ENCODE measurements around the gene MYCBP2.
A peak's percentile ranks its signal among the peaks of the same experiment; 100 is the strongest.

Gene MYCBP2

GRCh38 chr13:77061362-77061761, 265.5 kb downstream of the MYCBP2 start:
- DNase-seq (ENCODE audit: low read depth) = no peak
- H3K4me3 ChIP-seq (ENCODE audit: low read length) = no peak overlapping the region
- TF ChIP-seq, protein P1, sequence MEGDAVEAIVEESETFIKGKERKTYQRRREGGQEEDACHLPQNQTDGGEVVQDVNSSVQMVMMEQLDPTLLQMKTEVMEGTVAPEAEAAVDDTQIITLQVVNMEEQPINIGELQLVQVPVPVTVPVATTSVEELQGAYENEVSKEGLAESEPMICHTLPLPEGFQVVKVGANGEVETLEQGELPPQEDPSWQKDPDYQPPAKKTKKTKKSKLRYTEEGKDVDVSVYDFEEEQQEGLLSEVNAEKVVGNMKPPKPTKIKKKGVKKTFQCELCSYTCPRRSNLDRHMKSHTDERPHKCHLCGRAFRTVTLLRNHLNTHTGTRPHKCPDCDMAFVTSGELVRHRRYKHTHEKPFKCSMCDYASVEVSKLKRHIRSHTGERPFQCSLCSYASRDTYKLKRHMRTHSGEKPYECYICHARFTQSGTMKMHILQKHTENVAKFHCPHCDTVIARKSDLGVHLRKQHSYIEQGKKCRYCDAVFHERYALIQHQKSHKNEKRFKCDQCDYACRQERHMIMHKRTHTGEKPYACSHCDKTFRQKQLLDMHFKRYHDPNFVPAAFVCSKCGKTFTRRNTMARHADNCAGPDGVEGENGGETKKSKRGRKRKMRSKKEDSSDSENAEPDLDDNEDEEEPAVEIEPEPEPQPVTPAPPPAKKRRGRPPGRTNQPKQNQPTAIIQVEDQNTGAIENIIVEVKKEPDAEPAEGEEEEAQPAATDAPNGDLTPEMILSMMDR (conservative IDR thresholded peaks at IDR 0.05; ENCODE audit: low read depth, low read length) = no peak

DNA sequence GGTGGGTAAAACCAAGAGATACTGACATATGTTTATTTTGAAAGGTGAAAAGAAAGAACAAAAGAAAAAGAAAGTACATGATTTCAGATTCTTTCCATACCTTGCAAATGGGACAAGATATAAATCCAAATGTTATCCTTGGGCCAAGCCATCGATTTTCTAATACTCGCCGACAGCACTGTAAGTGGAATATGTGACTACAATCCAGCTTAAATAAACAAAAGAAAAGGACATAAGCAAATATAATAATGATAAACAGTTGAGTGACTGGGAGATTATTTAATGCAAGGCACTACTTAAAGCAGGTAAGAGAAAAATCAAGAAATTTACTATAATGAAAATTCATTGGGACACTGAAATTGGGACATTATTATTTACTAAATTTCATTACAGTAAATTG, 270.0 kb downstream of the MYCBP2 start:
- TF ChIP-seq, protein P1 (conservative IDR thresholded peaks at IDR 0.05; ENCODE audit: low read depth, low read length) = no peak
- no peak overlapping the region for H3K4me3 ChIP-seq (ENCODE audit: low read length)
- DNase-seq (ENCODE audit: low read depth) = no peak

DNA sequence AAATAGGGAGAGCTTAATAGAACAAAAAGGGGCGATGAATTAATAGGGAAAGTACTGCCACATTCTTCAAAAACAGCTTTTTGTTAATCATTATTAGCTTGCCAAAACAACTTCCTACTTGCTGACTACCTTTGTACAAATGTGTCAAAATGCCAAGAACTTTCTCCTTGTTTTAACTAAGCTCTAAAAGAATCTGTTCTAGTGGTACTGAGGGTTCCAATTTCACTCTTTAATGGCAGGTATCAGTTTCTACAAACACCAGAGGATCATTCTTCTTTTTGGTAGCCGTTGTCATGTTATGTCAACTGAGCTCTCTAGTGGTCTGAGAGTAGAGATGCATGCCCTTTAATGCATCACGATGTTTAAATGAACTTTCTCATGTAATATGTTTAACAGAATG, 270.5 kb downstream of the MYCBP2 start:
- no peak overlapping the region for H3K4me3 ChIP-seq (ENCODE audit: low read length)
- peak; percentile 3 for DNase-seq (ENCODE audit: low read depth)

DNA sequence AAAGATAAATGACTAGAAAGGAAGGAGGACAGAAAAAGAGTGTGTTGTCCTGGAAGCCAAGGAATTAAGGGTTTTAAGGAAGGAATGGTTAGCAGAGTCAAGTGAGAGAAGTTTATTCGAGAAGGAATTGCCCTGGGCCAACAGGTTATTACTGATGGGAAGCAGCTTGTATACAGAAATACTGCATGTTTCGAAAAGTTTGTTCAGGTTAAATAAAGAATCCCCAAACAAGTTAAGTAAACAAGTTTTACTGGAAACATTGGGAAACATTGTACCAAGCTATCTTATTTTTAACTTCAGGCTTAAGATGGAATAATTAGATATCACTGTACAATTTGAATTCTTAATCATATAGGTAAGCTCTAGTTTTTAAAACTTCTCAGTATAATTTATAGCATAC, 271.7 kb downstream of the MYCBP2 start:
- no peak for DNase-seq (ENCODE audit: low read depth)
- TF ChIP-seq, protein P1 (conservative IDR thresholded peaks at IDR 0.05; ENCODE audit: low read depth, low read length) = no peak

More for the DNA sequence above, 270.5 kb downstream of the MYCBP2 start:
- TF ChIP-seq, protein P1 (conservative IDR thresholded peaks at IDR 0.05; ENCODE audit: low read depth, low read length) = no peak

DNA sequence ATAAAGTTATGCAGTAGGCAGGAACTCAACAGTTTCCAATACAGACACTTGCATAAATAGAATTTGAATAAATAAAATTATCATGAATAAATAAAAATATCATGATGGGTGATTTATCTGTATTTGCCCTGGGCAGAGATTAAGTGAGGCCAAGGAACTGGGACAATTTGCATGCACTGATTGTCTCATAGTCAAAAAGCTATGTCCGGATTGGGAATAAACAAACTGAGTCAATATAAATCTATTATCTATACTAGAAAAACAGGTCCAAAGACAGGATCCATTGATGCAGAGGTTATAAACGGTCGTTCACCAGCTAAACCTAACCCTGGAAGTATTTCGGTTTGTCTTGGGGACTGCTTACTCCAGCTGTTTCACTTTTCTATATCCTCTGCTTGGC, 273.7 kb downstream of the MYCBP2 start:
- no peak overlapping the region for H3K4me3 ChIP-seq (ENCODE audit: low read length)
- TF ChIP-seq, protein P1 (conservative IDR thresholded peaks at IDR 0.05; ENCODE audit: low read depth, low read length) = no peak
- no peak for DNase-seq (ENCODE audit: low read depth)

More for the DNA sequence above, 271.7 kb downstream of the MYCBP2 start:
- no peak overlapping the region for H3K4me3 ChIP-seq (ENCODE audit: low read length)

DNA sequence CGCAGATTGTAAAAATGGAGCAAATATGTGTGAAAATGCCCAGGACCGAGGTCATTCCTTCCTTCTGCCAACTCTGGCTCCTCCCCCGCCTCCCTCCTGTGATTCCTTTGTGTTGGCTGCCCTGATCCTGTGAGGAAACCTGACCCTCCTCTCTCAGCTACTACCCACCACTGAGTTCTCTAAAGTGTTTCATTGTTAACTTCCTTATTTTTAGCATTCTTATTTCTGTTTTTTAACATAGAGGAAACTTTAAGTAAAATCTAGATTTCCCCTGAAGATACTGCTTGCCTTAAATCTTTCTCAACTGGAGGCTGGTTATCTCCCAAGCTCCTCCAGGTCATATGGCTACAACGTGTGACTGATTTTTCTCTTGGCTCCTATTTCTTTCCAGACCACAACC, 278.2 kb downstream of the MYCBP2 start:
- H3K4me3 ChIP-seq (ENCODE audit: low read length) = no peak overlapping the region
- DNase-seq (ENCODE audit: low read depth) = no peak

DNA sequence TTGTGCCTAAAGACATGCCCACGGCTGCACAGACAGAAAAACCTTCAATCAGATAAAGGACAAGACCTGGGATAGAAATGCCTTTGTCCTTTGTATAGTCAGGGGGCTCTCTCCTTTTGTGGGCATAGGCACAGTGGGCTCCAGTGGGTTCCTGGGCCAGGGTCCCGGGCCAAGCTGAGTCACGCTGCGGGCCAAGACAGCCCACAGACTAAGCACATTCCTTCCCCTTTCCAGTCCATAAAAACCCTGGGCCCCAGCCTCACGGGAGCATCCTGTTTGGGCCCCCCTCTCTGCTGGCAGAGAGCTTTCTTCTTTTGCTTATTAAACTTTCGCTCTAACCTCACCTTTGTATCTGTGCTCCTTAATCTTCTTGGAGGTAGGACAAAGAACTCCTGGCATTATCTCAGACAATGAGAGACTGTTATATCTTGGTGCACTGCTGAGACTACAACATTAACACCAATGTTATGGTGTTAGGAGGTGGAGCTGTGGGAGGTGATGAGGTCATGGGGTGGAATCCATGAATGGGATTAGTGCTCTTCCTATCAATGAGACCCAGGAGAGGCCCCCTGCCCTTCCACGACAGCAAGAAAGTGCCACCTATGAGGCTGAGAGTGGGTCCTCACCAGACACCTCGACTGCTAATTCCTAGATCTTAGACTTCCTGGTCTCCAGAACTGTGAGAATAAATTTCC, 279.1 kb downstream of the MYCBP2 start:
- TF ChIP-seq, protein P1 (conservative IDR thresholded peaks at IDR 0.05; ENCODE audit: low read depth, low read length) = no peak

More for the DNA sequence above, 278.2 kb downstream of the MYCBP2 start:
- TF ChIP-seq, protein P1 (conservative IDR thresholded peaks at IDR 0.05; ENCODE audit: low read depth, low read length) = no peak

More for the DNA sequence above, 279.1 kb downstream of the MYCBP2 start:
- H3K4me3 ChIP-seq (ENCODE audit: low read length) = no peak overlapping the region
- DNase-seq (ENCODE audit: low read depth) = no peak
